HTR-8/SVneo (cell line): ENCODE results near the gene TIGD1.
A peak's percentile ranks its signal among the peaks of the same experiment; 100 is the strongest.

Source experiments
- DNase-seq: peaks from one replicate; pipeline ENCODE4 v3.0.0; 2011; ENCODE audit warnings: low spot score, mixed read lengths; ENCODE audit not compliant: insufficient read length
- FAIRE-seq: peaks from 2 replicates; lab custom pipeline; 2011; peaks lifted over from hg19 to GRCh38; lab: Jason Lieb, UNC

Gene TIGD1

DNA sequence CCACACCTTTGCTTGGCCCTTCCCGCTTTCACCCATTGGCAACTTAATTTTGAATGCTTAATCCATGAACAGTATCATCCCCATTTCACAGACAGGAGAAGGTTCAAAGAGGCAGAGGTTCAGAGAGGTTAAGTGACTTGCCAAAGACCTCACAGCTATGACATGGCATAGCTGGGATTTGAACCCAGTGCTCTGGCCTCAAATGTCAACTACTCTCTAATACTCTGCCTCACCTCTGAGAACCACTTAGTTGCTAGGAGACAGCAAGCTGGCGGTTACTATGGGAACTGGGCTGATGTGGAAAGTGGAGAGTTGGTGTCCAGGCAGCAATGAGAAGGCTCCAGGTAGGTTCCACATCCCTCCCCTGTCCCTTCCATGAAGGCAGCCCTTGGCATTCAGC, 45.9 kb downstream of the TIGD1 start:
- DNase-seq (no peak), FAIRE-seq (no peak)

GRCh38 chr2:232503809-232504323, 46.5 kb downstream of the TIGD1 start:
- DNase-seq (no peak), FAIRE-seq (no peak)

- DNase-seq: no peak
- FAIRE-seq: no peak
Measured at GRCh38 chr2:232502911-232503808, 47.2 kb downstream of the TIGD1 start.

GRCh38 chr2:232502511-232502910, 47.8 kb downstream of the TIGD1 start:
- no peak for DNase-seq
- no peak for FAIRE-seq

DNA sequence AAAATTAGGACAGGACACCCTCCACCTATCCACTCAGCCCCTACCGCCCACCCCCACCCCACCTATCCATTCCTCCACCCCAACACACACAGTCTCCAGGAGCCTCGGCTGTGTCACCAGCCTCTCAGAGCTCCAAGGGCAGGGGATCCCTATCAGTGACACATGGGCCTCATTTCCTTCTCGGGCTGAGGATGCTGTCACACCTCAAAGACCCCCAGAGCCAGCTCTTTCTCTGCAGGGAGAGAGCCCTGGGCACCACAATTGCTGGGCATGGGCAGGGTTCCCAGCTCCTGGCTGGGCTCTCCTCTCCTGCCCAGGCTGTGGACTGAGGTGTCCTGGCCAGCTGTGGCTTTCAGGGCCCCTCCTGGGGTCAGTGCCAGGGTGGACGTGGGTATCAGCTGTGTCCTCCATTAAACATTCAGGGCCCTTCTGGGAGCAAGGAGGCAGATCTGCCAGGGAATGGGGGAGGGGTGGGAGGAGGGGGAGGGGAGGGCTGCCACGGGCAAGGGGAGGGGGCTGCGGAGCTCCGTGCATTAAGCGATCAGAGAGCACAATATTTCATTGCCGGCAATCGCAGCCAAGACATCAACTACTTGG, 48.5 kb downstream of the TIGD1 start:
- FAIRE-seq (no peak), DNase-seq (no peak)

GRCh38 chr2:232501331-232501771, 49.0 kb downstream of the TIGD1 start:
- FAIRE-seq: no peak
- no peak for DNase-seq

- peak; percentile 68 for FAIRE-seq
- DNase-seq: no peak
Measured at GRCh38 chr2:232498452-232498851, 51.9 kb downstream of the TIGD1 start.
